Thoracic aorta endothelial cell (primary cell): ENCODE measurements around the gene CBLN1. TPM values are rescaled to one million over a fixed set of nuclear protein-coding genes. Genes with fewer than 3 reads are reported as not detected.

Experiments
- total RNA-seq: library from RNA; depleted of rRNA; stranded (reverse); fragments of >200 nt; gene quantifications from 2 replicates; pipeline ENCODE4 v1.2.3, GENCODE V29; 2012

CBLN1 gene
- total RNA-seq, result 0.22 TPM in 1 of 2 replicates, not detected in the other

DNA sequence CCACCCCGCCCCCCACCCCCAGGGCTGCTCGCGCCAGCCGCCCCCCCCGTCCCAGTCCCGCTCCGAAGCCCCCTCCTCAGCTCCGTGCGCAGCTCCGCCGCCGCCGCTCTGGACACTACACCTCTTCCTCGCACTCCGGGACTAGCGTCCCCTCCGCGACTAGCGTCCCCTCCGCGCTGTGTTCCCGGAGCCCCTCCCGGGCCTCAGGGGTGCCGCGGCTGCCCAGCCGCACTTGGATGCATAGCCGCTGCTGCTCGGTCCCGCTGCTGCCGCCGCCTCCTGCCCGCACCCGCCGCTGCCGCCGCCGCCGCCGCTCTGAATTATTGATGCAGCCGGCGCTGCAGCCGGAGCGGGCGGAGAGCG is at the start of gene CBLN1:
Gene CBLN1, minus strand, starts transcription at position 359 of the 363 bp plus-strand sequence. CDS start 373 bp downstream, outside the sequence.

Other genes with a start within 250 kb of the CBLN1 start
- gene C16orf78, start 92.0 kb upstream of the CBLN1 start, total RNA-seq, result not detected in 2 replicates